Muscle layer of colon (tissue), 2 donors: ENCODE results near the gene LRCOL1.

ENCODE experiments used
- H3K27ac ChIP-seq: one replicate; pipeline ENCODE4 v1.7.0; 2013; ENCODE audit warnings: low read depth, mild to moderate bottlenecking, low read length, moderate library complexity
- H3K27me3 ChIP-seq, 2 donors: one replicate each; pipeline ENCODE4 v1.7.0; 2013; ENCODE audit warnings: low read length in 2 of 2, mild to moderate bottlenecking in 2 of 2; ENCODE audit not compliant: insufficient read depth in 2 of 2, control insufficient read depth in 1 of 2
- H3K36me3 ChIP-seq: one replicate; pipeline ENCODE4 v1.7.0; 2013; ENCODE audit warnings: mild to moderate bottlenecking, low read length; ENCODE audit not compliant: insufficient read depth
- H3K4me1 ChIP-seq: one replicate; pipeline ENCODE4 v1.7.0; 2013; ENCODE audit warnings: mild to moderate bottlenecking, low read length; ENCODE audit not compliant: insufficient read depth
- H3K4me3 ChIP-seq, 2 donors: one replicate each; pipeline ENCODE4 v1.7.0; 2013; ENCODE audit warnings: low read length in 2 of 2, low read depth in 1 of 2, mild to moderate bottlenecking in 1 of 2, moderate library complexity in 1 of 2
- H3K9ac ChIP-seq: one replicate; pipeline ENCODE4 v1.7.0; 2013; ENCODE audit warnings: low read length
- H3K9me3 ChIP-seq: one replicate; pipeline ENCODE4 v1.7.0; 2013; ENCODE audit warnings: mild to moderate bottlenecking, low read length
- donor health status: abdominal sarcoma.
- donor health status: Adenocarcinoma of cecum.

Gene LRCOL1

DNA sequence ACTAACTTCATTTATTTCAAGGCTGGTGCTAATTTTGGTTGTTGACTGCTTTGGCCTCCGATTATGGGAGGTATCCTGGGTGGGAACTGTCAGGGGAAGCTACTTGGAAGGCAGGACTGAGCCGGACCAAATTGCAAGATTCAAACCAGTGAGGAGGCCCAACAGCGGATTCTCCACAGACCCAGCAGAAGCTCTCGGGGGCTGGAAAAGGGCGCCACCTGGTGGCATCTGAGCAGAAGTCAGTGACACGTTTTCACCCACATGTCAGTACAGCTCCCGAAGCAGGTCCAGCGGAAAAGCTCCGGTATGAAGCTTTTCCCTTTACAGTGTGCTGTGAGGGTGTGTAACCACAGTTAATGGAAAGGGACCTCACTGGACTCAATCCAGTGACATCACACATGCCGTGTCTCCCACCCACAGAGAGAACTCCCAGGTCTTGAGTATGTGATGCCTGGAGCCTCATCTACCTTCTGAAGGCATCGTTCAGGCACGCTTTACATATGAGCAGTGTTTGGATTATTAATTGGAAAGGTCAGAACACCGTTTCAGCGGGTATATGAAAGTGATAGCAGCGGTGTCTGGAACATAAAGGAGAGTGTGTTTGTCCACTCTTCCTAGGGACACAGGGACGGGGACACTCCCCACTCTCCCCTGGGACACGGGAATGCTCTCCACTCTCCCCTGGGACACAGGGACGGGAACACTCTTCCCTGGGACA is 4.6 kb upstream of the LRCOL1 start:
- Histone ChIP-seq H3K27me3 (peaks cover 27 to 54% of the 10 kb centered on the region in 2 donors), H3K9me3 (peaks cover 4% of the 10 kb centered on the region), H3K27ac (no peak overlapping the region)

DNA sequence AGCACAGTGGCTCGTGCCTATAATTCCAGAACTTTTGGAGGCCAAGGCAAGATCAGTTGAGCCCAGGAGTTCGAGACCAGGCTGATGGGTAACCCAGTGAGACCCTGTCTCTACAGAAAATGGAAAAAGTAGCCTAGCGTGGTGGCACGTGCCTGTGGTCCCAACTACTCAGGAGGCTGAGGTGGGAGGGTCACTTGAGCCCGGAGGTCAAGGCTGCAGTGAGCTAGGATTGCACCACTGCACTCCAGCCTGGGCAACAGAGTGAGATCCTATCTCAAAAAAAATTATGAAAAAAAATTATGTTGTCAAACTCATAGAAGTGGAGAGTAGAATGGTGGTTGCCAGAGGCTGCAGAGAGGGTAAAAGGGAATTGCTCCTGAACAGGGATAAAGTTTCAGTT is 3.6 kb upstream of the LRCOL1 start:
- Histone ChIP-seq H3K9ac (no peak overlapping the region), H3K4me1 (peaks cover 4% of the 10 kb centered on the region), H3K27ac (no peak overlapping the region), H3K9me3 (peaks cover 4% of the 10 kb centered on the region), H3K4me3 (no peak overlapping the region), H3K27me3 (peaks cover 27 to 53% of the 10 kb centered on the region in 2 donors), H3K36me3 (no peaks in the 10 kb centered on the region)

More for the DNA sequence above, 4.6 kb upstream of the LRCOL1 start:
- H3K4me1 ChIP-seq = peaks cover 4% of the 10 kb centered on the region
- H3K9ac ChIP-seq = peak overlapping the region; percentile 18
- no peaks in the 10 kb centered on the region for H3K36me3 ChIP-seq
- no peak overlapping the region for H3K4me3 ChIP-seq

DNA sequence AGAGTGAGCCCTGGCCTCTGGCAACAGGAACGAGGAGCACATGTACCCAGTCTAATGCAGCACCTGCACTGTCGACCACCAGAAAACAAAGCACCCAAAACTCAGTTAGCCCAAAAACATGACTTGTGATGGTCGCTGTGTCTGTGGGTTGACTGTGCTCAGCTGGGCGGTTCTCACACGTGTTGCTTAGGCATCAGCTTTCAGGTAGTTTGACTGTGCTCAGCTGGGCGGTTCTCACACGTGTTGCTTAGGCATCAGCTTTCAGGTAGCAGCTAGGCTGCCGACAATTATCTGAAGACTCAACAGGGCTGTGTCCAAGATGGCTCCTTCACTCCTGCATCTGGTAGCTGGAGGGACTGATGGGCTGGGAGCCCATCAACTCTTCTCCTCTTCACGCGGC is 1.2 kb upstream of the LRCOL1 start:
- Histone ChIP-seq H3K4me3 (no peak overlapping the region), H3K36me3 (no peaks in the 10 kb centered on the region), H3K9ac (no peak overlapping the region), H3K27ac (no peak overlapping the region), H3K27me3 (peaks cover 23 to 51% of the 10 kb centered on the region in 2 donors), H3K4me1 (peaks cover 4% of the 10 kb centered on the region), H3K9me3 (no peaks in the 10 kb centered on the region)

DNA sequence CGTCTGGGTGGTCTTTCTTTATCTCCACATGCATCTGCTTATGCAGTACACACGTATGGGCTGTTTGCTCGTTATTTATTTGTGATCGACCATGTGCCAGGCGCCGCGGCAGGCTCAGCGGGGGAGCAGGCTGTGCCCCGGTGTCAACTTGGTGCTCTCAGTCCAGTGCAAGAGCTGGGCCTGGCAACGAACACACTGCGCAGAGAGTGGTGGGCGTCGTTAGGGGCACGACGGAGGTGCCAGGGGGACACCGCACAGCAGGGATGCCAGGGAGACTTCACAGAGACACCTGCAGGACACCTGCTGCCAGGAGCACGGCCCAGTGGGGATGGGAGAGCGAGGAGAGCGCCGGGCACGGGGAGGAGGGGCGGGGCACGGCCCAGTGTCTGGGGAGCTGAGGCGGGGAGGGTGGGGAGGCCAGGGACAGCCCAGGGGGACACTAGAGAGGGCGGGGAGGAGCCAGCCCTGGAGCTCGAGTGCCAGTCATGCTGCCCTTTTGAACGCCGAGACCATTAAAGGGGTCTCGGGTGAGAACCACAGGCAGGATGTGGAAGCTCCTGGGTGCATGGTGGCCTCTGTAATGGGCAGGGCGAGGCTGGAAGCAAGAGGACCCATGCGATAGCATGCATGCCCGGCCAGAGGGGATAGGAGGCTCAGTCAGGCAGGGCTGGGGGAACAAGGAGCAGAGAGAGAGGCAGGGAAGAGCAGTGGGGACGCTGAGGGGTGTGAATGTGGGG is 652 bp upstream of the LRCOL1 start:
- Histone ChIP-seq H3K9me3 (no peaks in the 10 kb centered on the region), H3K36me3 (no peaks in the 10 kb centered on the region), H3K4me1 (peaks cover 4% of the 10 kb centered on the region), H3K27me3 (peaks cover 17 to 48% of the 10 kb centered on the region in 2 donors), H3K4me3 (peak overlapping the region in 1 of 2 donors; percentile 32), H3K27ac (no peak overlapping the region), H3K9ac (no peak overlapping the region)

DNA sequence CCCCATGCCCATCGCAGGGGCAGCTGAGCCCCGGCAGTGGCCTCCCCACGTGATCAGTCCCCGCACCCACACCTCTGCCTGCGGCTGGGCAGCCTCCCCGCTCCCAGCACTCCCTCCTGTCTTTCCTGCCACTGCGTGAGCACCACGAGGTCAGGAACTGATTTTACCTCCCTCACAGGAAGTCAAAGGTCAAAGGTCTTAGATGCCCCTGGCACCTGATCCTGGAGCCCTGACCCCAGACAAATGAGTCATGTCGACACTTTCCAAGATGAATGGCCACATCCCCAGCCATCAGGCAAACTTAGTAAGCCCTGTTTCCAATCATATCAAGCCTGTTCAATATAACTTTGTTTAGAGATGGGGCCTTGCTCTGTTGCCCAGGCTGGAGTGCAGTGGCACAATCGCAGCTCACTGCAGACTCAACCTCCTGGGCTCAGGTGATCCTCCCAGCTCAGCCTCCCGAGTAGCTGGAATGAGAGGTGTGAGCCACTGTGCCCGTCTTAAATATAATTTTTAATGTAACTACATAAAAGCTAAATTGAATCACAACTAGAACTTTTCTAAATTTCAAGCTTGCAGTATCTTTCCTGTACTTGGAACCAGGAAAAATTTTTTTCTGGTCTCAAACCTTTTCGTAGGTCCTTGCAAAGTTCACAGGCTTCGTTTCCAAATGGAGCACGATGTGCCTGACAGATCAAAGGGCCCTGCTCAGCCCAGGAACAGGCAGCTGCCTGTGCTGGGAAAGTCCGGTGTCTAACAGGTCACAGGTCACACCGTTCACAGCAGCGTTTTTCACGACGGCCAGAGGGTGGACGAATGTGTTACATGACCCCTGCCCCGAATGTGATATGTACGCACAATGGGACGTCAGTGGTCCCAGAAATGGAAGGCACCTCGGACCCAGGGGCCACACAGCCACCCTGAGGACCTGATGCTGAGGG is 1.9 kb downstream of the LRCOL1 start:
- peaks cover 9 to 59% of the 10 kb centered on the region in 2 donors for H3K27me3 ChIP-seq
- peaks cover 4% of the 10 kb centered on the region for H3K4me1 ChIP-seq
- no peaks in the 10 kb centered on the region for H3K9me3 ChIP-seq
- no peak overlapping the region for H3K9ac ChIP-seq
- no peak overlapping the region for H3K4me3 ChIP-seq
- H3K27ac ChIP-seq = no peak overlapping the region
- H3K36me3 ChIP-seq = no peaks in the 10 kb centered on the region

DNA sequence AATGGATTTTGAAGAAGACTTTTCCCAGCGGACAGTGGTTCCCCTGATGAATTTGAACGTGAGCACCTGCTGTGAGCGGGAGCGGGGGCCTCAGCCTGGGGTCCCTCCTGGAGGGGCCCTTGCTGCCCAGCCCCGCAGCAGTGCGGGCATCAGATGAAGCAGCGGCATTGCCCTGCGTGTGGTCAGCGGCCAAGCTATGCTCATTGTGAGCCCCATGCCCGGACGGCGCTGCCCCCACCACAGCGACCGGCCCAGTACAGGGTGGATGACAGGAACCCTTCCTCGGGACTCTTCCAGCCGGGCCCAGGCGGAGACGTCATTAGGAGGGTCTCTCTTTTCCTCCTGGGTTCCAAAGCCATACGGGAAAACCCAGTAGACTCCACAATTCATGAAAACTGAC is 3.5 kb downstream of the LRCOL1 start:
- Histone ChIP-seq H3K27me3 (peaks cover 9 to 72% of the 10 kb centered on the region in 2 donors), H3K4me3 (no peak overlapping the region), H3K9me3 (no peaks in the 10 kb centered on the region), H3K36me3 (no peaks in the 10 kb centered on the region), H3K27ac (no peak overlapping the region), H3K4me1 (peaks cover 4% of the 10 kb centered on the region), H3K9ac (no peak overlapping the region)

DNA sequence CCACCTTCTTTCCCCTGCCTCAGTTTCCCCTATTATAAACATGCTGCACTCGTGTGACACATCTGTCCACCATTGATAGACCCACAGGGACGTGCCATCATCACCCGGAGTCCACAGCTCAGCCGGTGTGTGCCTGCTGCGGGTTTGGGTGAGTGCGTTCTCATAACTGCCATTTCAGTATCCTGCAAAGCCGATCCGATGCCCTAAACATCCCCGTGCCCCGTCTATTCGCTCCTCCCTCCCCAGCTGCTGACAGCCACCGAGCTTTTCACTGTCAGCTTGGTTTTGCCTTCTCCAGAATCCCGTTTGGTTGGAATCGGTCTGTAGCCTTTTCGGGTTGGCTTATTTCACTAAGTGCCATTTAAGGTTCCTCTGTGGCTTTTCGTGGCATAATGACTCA is 3.9 kb downstream of the LRCOL1 start:
- peaks cover 9 to 72% of the 10 kb centered on the region in 2 donors for H3K27me3 ChIP-seq
- H3K27ac ChIP-seq = no peak overlapping the region
- no peaks in the 10 kb centered on the region for H3K36me3 ChIP-seq
- no peaks in the 10 kb centered on the region for H3K9me3 ChIP-seq
- H3K9ac ChIP-seq = no peak overlapping the region
- H3K4me3 ChIP-seq = no peak overlapping the region
- H3K4me1 ChIP-seq = peaks cover 4% of the 10 kb centered on the region

DNA sequence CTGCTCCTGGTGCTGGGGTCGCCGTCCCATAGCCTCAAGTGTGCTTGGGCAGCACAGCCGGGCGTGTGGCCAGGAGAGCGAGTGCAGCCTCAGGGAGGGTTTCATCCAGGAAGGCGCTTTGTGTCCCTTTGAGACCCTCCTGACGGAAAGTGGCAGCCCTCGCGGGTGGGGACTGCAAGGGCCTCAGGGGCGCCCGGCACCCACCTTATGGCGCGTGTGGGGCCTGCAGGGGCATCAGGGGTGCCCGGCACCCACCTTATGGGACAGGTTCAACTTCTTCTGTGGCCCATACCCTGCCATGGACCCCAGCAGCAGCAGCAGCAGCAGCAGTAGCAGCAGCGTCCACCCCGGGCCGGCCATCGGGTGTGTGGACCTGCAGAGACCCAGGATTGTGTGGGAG is 4.5 kb downstream of the LRCOL1 start:
- no peak overlapping the region for H3K4me3 ChIP-seq
- H3K9me3 ChIP-seq = no peaks in the 10 kb centered on the region
- peaks cover 12 to 73% of the 10 kb centered on the region in 2 donors for H3K27me3 ChIP-seq
- H3K27ac ChIP-seq = no peak overlapping the region
- H3K4me1 ChIP-seq = peaks cover 5% of the 10 kb centered on the region
- no peaks in the 10 kb centered on the region for H3K36me3 ChIP-seq
- H3K9ac ChIP-seq = no peak overlapping the region

DNA sequence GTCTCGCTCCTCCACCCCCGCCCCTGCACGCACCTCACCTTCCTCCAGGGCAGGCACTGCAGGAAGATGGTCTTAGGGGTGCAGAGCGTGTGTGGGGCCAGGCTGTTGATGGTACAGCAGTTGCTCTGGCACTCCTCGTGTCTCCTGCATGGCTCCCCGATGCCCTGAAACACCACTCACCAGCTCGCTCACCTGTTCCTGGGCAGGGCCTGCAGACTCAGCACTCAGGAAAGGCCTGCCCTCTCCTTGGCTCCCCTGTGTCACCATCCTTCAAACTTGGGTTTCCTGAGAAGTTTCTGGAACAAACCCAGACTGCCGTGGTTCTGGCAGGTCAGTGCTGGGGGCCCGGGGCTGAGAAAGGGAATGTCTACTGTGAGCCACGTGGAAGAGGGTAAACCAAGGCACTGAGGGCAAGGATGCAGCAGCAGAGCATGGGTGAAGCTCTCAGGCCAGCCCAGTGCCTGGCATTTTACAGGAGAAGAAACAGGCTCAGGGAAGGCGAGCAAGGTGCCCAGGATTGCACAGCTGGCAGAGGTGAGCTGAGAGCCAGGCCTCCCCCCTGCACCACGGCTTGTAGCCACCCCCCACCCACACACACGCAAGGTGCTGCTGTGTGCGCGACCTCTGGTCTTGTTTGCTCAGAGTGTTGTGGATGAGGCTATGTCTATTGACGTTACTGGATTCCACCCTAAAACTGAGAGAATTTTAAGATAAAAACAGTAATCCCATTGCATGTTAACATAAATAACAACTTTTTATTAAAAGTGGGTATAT is 5.5 kb downstream of the LRCOL1 start:
- peaks cover 11% of the 10 kb centered on the region for H3K4me1 ChIP-seq
- H3K27me3 ChIP-seq = peaks cover 15 to 65% of the 10 kb centered on the region in 2 donors
- no peak overlapping the region for H3K4me3 ChIP-seq
- no peaks in the 10 kb centered on the region for H3K36me3 ChIP-seq
- no peak overlapping the region for H3K27ac ChIP-seq
- no peak overlapping the region for H3K9ac ChIP-seq
- no peaks in the 10 kb centered on the region for H3K9me3 ChIP-seq

DNA sequence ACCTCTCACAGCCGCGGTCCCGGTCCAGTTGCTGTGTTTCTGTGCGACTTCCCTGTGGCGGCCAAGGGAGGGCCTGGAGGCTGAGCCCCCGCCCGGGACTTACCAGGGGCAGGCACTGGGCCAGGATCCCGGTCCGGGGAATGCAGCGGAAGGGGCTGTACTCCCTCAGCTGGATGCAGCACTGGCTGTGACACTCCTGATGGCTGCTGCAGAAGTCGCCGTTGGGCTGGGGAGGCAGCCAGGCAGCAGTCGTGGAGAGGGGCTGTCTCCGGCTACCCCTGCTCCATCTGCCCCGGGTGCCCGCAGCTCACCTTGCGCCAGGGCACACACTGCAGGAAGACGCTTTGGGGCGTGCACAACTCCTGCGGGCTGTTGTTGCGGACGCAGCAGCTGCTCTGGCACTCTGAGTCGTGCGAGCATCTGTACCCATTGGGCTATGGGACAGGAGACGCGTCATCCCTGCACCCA is 6.2 kb downstream of the LRCOL1 start:
- H3K9me3 ChIP-seq = no peaks in the 10 kb centered on the region
- no peak overlapping the region for H3K4me3 ChIP-seq
- no peaks in the 10 kb centered on the region for H3K36me3 ChIP-seq
- no peak overlapping the region for H3K27ac ChIP-seq
- H3K4me1 ChIP-seq = peaks cover 11% of the 10 kb centered on the region
- H3K27me3 ChIP-seq = peaks cover 15 to 61% of the 10 kb centered on the region in 2 donors
- H3K9ac ChIP-seq = no peak overlapping the region
